Astrocyte (in vitro differentiated cells and primary cell): ENCODE measurements around the gene CHST3. TPM values are rescaled to one million over a fixed set of nuclear protein-coding genes. Genes with fewer than 3 reads are reported as not detected.

Experiments
- DNase-seq: peaks from one replicate; pipeline ENCODE4 v3.0.0-alpha.2; 2010; ENCODE audit warnings: low read depth
- FAIRE-seq: peaks from 2 replicates; lab custom pipeline; 2011; peaks lifted over from hg19 to GRCh38; lab: Jason Lieb, UNC
- H2AFZ ChIP-seq: 2 replicates; pipeline ENCODE4 v1.6.0; 2012; ENCODE audit warnings: low read depth, low read length, inconsistent platforms
- H3K27ac ChIP-seq: 2 replicates; pipeline ENCODE4 v1.5.1; 2011; ENCODE audit warnings: low read depth, low read length, inconsistent platforms
- H3K27me3 ChIP-seq: 2 replicates; pipeline ENCODE4 v1.6.0; 2011; ENCODE audit warnings: low read length, inconsistent platforms; ENCODE audit not compliant: insufficient read depth
- H3K36me3 ChIP-seq: 2 replicates; pipeline ENCODE4 v1.5.1; 2011; ENCODE audit warnings: low read length, inconsistent platforms; ENCODE audit not compliant: insufficient read depth
- H3K4me1 ChIP-seq: 2 replicates; pipeline ENCODE4 v1.5.1; 2011; ENCODE audit warnings: low read length, inconsistent platforms; ENCODE audit not compliant: insufficient read depth
- H3K4me2 ChIP-seq: 2 replicates; pipeline ENCODE4 v1.6.0; 2012; ENCODE audit warnings: low read length, inconsistent platforms
- H3K4me3 ChIP-seq: 2 replicates; pipeline ENCODE4 v1.5.1; 2011; ENCODE audit warnings: low read depth, mild to moderate bottlenecking, low read length, inconsistent platforms; ENCODE audit not compliant: insufficient read depth
- H3K79me2 ChIP-seq: 2 replicates; pipeline ENCODE4 v1.6.0; 2012; ENCODE audit warnings: mild to moderate bottlenecking, low read length, inconsistent platforms; ENCODE audit not compliant: insufficient read depth
- H3K9ac ChIP-seq: 2 replicates; pipeline ENCODE4 v1.6.0; 2012; ENCODE audit warnings: mild to moderate bottlenecking, low read length, inconsistent platforms
- H3K9me3 ChIP-seq: 2 replicates; pipeline ENCODE4 v1.5.1; 2012; ENCODE audit warnings: low read depth, mild to moderate bottlenecking, low read length, inconsistent platforms; ENCODE audit not compliant: insufficient read depth
- H4K20me1 ChIP-seq: 2 replicates; pipeline ENCODE4 v1.6.0; 2012; ENCODE audit warnings: low read length, inconsistent platforms; ENCODE audit not compliant: insufficient read depth
- H3K27ac Mint-ChIP-seq: one replicate; pipeline ENCODE4 v1.8.0; 2021; ENCODE audit warnings: mild to moderate bottlenecking, mixed read lengths; ENCODE audit not compliant: unreplicated experiment
- H3K27me3 Mint-ChIP-seq: one replicate; pipeline ENCODE4 v1.8.0; 2021; ENCODE audit warnings: low read depth, mixed read lengths; ENCODE audit not compliant: unreplicated experiment
- H3K36me3 Mint-ChIP-seq: one replicate; pipeline ENCODE4 v1.8.0; 2021; ENCODE audit warnings: low read depth, mixed read lengths; ENCODE audit not compliant: unreplicated experiment
- H3K4me1 Mint-ChIP-seq: one replicate; pipeline ENCODE4 v1.8.0; 2021; ENCODE audit warnings: low read depth, mixed read lengths; ENCODE audit not compliant: unreplicated experiment
- H3K4me3 Mint-ChIP-seq: one replicate; pipeline ENCODE4 v1.8.0; 2021; ENCODE audit warnings: mild to moderate bottlenecking, moderate library complexity, mixed read lengths; ENCODE audit not compliant: unreplicated experiment
- H3K9me3 Mint-ChIP-seq: one replicate; pipeline ENCODE4 v1.8.0; 2021; ENCODE audit warnings: mild to moderate bottlenecking, mixed read lengths; ENCODE audit not compliant: unreplicated experiment
- CTCF ChIP-seq: IDR thresholded peaks from 2 replicates; pipeline ENCODE4 v1.5.1; 2011; ENCODE audit warnings: low read depth, mild to moderate bottlenecking, inconsistent platforms, low read length, moderate library complexity; ENCODE audit not compliant: insufficient read depth
- EZH2 ChIP-seq: IDR thresholded peaks from 2 replicates; pipeline ENCODE4 v1.6.1; 2012; ENCODE audit warnings: mild to moderate bottlenecking, low read length, inconsistent platforms; ENCODE audit not compliant: insufficient read depth
- total RNA-seq: library from RNA; stranded (reverse); gene quantifications from 2 replicates; pipeline ENCODE4 v1.2.1, GENCODE V29; 2021

The CHST3 gene
- total RNA-seq, 1 donor from 2014 or later: 43.5 TPM

- TF ChIP-seq CTCF (no peak), EZH2 (no peak)
- Histone ChIP-seq H3K27me3 (no peaks in the 10 kb centered on the region), H3K36me3 (no peaks in the 10 kb centered on the region), H4K20me1 (peaks cover 73% of the 10 kb centered on the region), H3K4me2 (peak overlapping the region; percentile 61), H3K4me3 (no peak overlapping the region), H3K79me2 (peaks cover 78% of the 10 kb centered on the region), H2AFZ (no peak overlapping the region), H3K9ac (peak overlapping the region; percentile 14), H3K9me3 (no peaks in the 10 kb centered on the region), H3K27ac (peak overlapping the region; percentile 50), H3K4me1 (peaks cover 61% of the 10 kb centered on the region)
- H3K27ac Mint-ChIP-seq: peak overlapping the region; percentile 75
- no peaks in the 10 kb centered on the region for H3K9me3 Mint-ChIP-seq
- H3K4me3 Mint-ChIP-seq: peak overlapping the region; percentile 62
- peaks cover 77% of the 10 kb centered on the region for H3K4me1 Mint-ChIP-seq
- no peak for FAIRE-seq
- H3K27me3 Mint-ChIP-seq: no peaks in the 10 kb centered on the region
- peaks cover under 1% of the 10 kb centered on the region for H3K36me3 Mint-ChIP-seq
- peak; percentile 74 for DNase-seq
Measured at GRCh38 chr10:71974489-71975021, 10.4 kb downstream of the CHST3 start.

GRCh38 chr10:71975087-71975870 is 11.1 kb downstream of the CHST3 start:
- Histone ChIP-seq H3K27me3 (no peaks in the 10 kb centered on the region), H3K9ac (peak overlapping the region; percentile 11), H2AFZ (no peak overlapping the region), H3K79me2 (peaks cover 76% of the 10 kb centered on the region), H3K9me3 (no peaks in the 10 kb centered on the region), H3K4me1 (peaks cover 65% of the 10 kb centered on the region), H3K27ac (peak overlapping the region; percentile 50), H3K4me2 (peak overlapping the region; percentile 61), H3K4me3 (no peak overlapping the region), H3K36me3 (no peaks in the 10 kb centered on the region), H4K20me1 (peaks cover 71% of the 10 kb centered on the region)
- no peak for TF ChIP-seq EZH2
- TF ChIP-seq CTCF: no peak
- Mint-ChIP-seq H3K4me3 (peak overlapping the region; percentile 11), H3K27me3 (no peaks in the 10 kb centered on the region), H3K9me3 (no peaks in the 10 kb centered on the region), H3K4me1 (peaks cover 82% of the 10 kb centered on the region), H3K27ac (peak overlapping the region; percentile 75), H3K36me3 (no peaks in the 10 kb centered on the region)
- no peak for FAIRE-seq
- no peak for DNase-seq
